Endothelial cell of umbilical vein (primary cell): ENCODE measurements around the gene CKS1B. TPM values are rescaled to one million over a fixed set of nuclear protein-coding genes. Genes with fewer than 3 reads are reported as not detected.

Source experiments
- BruUV-seq: library from RNA; stranded (reverse); fragments of 400-500 nt; replicated peaks from 2 replicates; lab custom pipeline; 2021; lab: Mats Ljungman, UMichigan
- CTCF ChIA-PET: fragments of 300-600, 350-600 bp; sonication (Branson Sonifier 250); formaldehyde crosslinking; loops from one replicate; lab custom pipeline; 2021; ENCODE audit warnings: antibody characterized with exemption, inconsistent platforms; lab: Charles Lee
- POLR2A ChIA-PET: fragments of 300-600, 350-600 bp; sonication (Branson Sonifier 250); formaldehyde crosslinking; loops from one replicate; lab custom pipeline; 2021; ENCODE audit warnings: antibody characterized with exemption, inconsistent platforms; lab: Charles Lee
- DNase-seq: peaks from one replicate; pipeline ENCODE4 v3.0.0-alpha.2; 2011; ENCODE audit warnings: low read depth, low spot score
- FAIRE-seq: peaks from 2 replicates; lab custom pipeline; 2011; peaks lifted over from hg19 to GRCh38; lab: Jason Lieb, UNC
- H2AFZ ChIP-seq: 2 replicates; pipeline ENCODE4 v1.6.0; 2012; ENCODE audit warnings: low read depth, low read length, control low read depth, inconsistent platforms
- H3K27ac ChIP-seq: 2 replicates; pipeline ENCODE4 v1.5.1; 2011; ENCODE audit warnings: low read depth, mild to moderate bottlenecking, control low read depth, low read length, moderate library complexity; ENCODE audit not compliant: insufficient read depth
- H3K27me3 ChIP-seq, 2 experiments: 2 replicates each; pipeline versions ENCODE4 v1.6.0 to v1.6.1; 2011; ENCODE audit warnings: low read length in 2 of 2, mixed read lengths in 1 of 2; ENCODE audit not compliant: control insufficient read depth in 2 of 2, insufficient read depth in 2 of 2
- H3K36me3 ChIP-seq, 2 experiments: 2 replicates in 1 of 2; 3 replicates in 1 of 2; pipeline ENCODE4 v1.5.1; 2011; ENCODE audit warnings: low read length in 2 of 2, mild to moderate bottlenecking in 1 of 2, moderate library complexity in 1 of 2; ENCODE audit not compliant: control insufficient read depth in 2 of 2, insufficient read depth in 2 of 2; ENCODE audit errors: extremely low read depth in 1 of 2
- H3K4me1 ChIP-seq: 3 replicates; pipeline ENCODE4 v1.5.1; 2011; ENCODE audit warnings: mild to moderate bottlenecking, low read length; ENCODE audit not compliant: control insufficient read depth, insufficient read depth; ENCODE audit errors: extremely low read depth
- H3K4me2 ChIP-seq: 2 replicates; pipeline ENCODE4 v1.6.1; 2011; ENCODE audit warnings: low read length, control low read depth, mixed read lengths; ENCODE audit not compliant: insufficient read depth
- H3K4me3 ChIP-seq, 3 experiments: fragments of 200-600 bp in 1 of 3; sonication (generic), shearing (Covaris generic) in 1 of 3; replicated peaks in 1 of 3; 2 replicates each; pipeline ENCODE4 v1.5.1; 2011 to 2016; ENCODE audit warnings: control low read depth in 3 of 3, low read length in 3 of 3, mild to moderate bottlenecking in 2 of 3, inconsistent platforms in 1 of 3, low read depth in 1 of 3, moderate library complexity in 1 of 3; ENCODE audit not compliant: insufficient read depth in 1 of 3
- H3K79me2 ChIP-seq: 2 replicates; pipeline ENCODE4 v1.6.0; 2012; ENCODE audit warnings: low read length, inconsistent platforms; ENCODE audit not compliant: control insufficient read depth, insufficient read depth
- H3K9ac ChIP-seq: replicated peaks from 2 replicates; pipeline ENCODE3; 2011; ENCODE audit warnings: low read length, control low read depth; ENCODE audit not compliant: insufficient read depth; ENCODE audit errors: extremely low read depth
- H3K9me1 ChIP-seq: replicated peaks from 3 replicates; pipeline ENCODE4 v1.6.0; 2011; ENCODE audit warnings: mild to moderate bottlenecking, low read length; ENCODE audit not compliant: control insufficient read depth, insufficient read depth; ENCODE audit errors: extremely low read depth
- H3K9me3 ChIP-seq: replicated peaks from 2 replicates; pipeline ENCODE4 v1.5.1; 2012; ENCODE audit warnings: low read length, inconsistent platforms; ENCODE audit not compliant: control insufficient read depth, insufficient read depth
- H4K20me1 ChIP-seq: replicated peaks from 2 replicates; pipeline ENCODE3; 2011; ENCODE audit warnings: mild to moderate bottlenecking, low read length; ENCODE audit not compliant: control insufficient read depth, insufficient read depth; ENCODE audit errors: extremely low read depth
- CTCF ChIP-seq, 2 donors: IDR thresholded peaks; 1 replicate in 1 of 2; 2 replicates in 1 of 2; pipeline ENCODE4 v1.5.1; 2011; ENCODE audit warnings: low read length in 2 of 2, mild to moderate bottlenecking in 2 of 2, moderate library complexity in 2 of 2, control low read depth in 1 of 2, inconsistent platforms in 1 of 2, low read depth in 1 of 2; ENCODE audit not compliant: insufficient read depth in 1 of 2; ENCODE audit errors: extremely low read depth in 1 of 2
- EZH2 ChIP-seq: IDR thresholded peaks from 2 replicates; pipeline ENCODE4 v1.6.1; 2012; ENCODE audit warnings: borderline replicate concordance, low read depth, mild to moderate bottlenecking, moderate library complexity, low read length, inconsistent platforms; ENCODE audit not compliant: severe bottlenecking
- FOS ChIP-seq: IDR thresholded peaks from 2 replicates; pipeline ENCODE4 v1.6.1; 2011; ENCODE audit warnings: mild to moderate bottlenecking, low read length, moderate library complexity, borderline replicate concordance; ENCODE audit not compliant: insufficient read depth
- GATA2 ChIP-seq: IDR thresholded peaks from 2 replicates; pipeline ENCODE4 v1.7.0; 2011; ENCODE audit warnings: low read depth, mild to moderate bottlenecking, moderate library complexity, mixed read lengths, low read length; ENCODE audit not compliant: insufficient read length, insufficient read depth
- JUN ChIP-seq: IDR thresholded peaks from 2 replicates; pipeline ENCODE4 v1.6.1; 2011; ENCODE audit warnings: borderline replicate concordance, low read depth; ENCODE audit not compliant: insufficient read length, insufficient read depth
- MAX ChIP-seq: IDR thresholded peaks from 2 replicates; pipeline ENCODE4 v1.6.1; 2011; ENCODE audit not compliant: insufficient read depth, insufficient read length
- MYC ChIP-seq: IDR thresholded peaks from one replicate; pipeline ENCODE4 v1.6.1; 2011; ENCODE audit warnings: mild to moderate bottlenecking, low read depth, low read length
- POLR2A ChIP-seq: IDR thresholded peaks from 2 replicates; pipeline ENCODE4 v1.6.1; 2012; ENCODE audit warnings: low read depth, mild to moderate bottlenecking, control low read depth, low read length
- POLR2AphosphoS5 ChIP-seq: IDR thresholded peaks from 2 replicates; pipeline ENCODE4 v1.6.1; 2012; ENCODE audit warnings: low read depth, mild to moderate bottlenecking, control low read depth, low read length, moderate library complexity; ENCODE audit not compliant: insufficient read depth
- dilution Hi-C: fragments of 300-500 bp; cut with MboI; formaldehyde crosslinking; loops from one replicate; pipeline ENCODE4 v1.15.0; 2019; ENCODE audit warnings: low sequenced_read_pairs; ENCODE audit not compliant: extremely low pct_ligation_motif_present
- intact Hi-C: fragments of 100-400 bp; cut with micrococcal nuclease; formaldehyde crosslinking; loops from one replicate; pipeline ENCODE4 v1.10.0; 2022
- polyA plus RNA-seq, 4 experiments: library from polyadenylated mRNA; depleted of rRNA in 3 of 4; stranded (reverse) in 3 of 4; unstranded in 1 of 4; fragments of >200 nt; gene quantifications; 2 replicates each; pipeline versions ENCODE4 v1.2.1 to v1.2.3, GENCODE V29; 2011 to 2012; ENCODE audit warnings: missing spikeins in 1 of 4
- total RNA-seq: library from RNA; stranded (reverse); gene quantifications from 2 replicates; pipeline ENCODE4 v1.2.3, GENCODE V29; 2021

The CKS1B gene
- total and polyA plus RNA-seq, 2 donors (not counting 3 experiments of a cell fraction or from before 2014, with no cell fraction given), result 126 to 280 TPM

- H2AFZ ChIP-seq, result no peak overlapping the region
These were observed 39.2 kb downstream of the CKS1B start for GRCh38 chr1:155013632-155014031.

GRCh38 chr1:155014709-155015508, 40.4 kb downstream of the CKS1B start:
- dilution Hi-C loops (no loop called here), intact Hi-C loops (loop anchor here (5.0 kb wide), 1 partner anchor 458 kb away; the partner anchor contains the start of gene UBE2Q1)
- TF ChIP-seq MAX (no peak), JUN (no peak), CTCF (IDR thresholded peaks at IDR 0.05; ENCODE audit: extremely low read depth in 1 of 2, insufficient read depth in 1 of 2, low read depth in 1 of 2, low read length in 2 of 2) (no peak), POLR2AphosphoS5 (no peak), POLR2A (no peak), EZH2 (no peak), FOS (no peak), GATA2 (no peak), MYC (no peak)
- no peaks in the 10 kb centered on the region for H3K27me3 ChIP-seq
- H3K4me3 ChIP-seq, result no peak overlapping the region
- no peaks in the 10 kb centered on the region for H3K79me2 ChIP-seq
- H3K27ac ChIP-seq, result no peak overlapping the region
- no peak overlapping the region for H3K9ac ChIP-seq
- H2AFZ ChIP-seq, result no peak overlapping the region
- POLR2A ChIA-PET, result no interaction called here
- no TSS peak for BruUV-seq
- peaks cover 9% of the 10 kb centered on the region for H3K4me1 ChIP-seq
- CTCF ChIA-PET, result interaction anchor here (0.6 to 6.4 kb wide), 10 partner anchors 9 to 71 kb away, joined by 3 to 87 read pairs (median 3); partner anchors contain the start of genes ADAM15, LENEP, PYGO2 and ZBTB7B
- no peaks in the 10 kb centered on the region for H3K9me3 ChIP-seq
- no peak overlapping the region for H3K4me2 ChIP-seq
- no peak for FAIRE-seq
- no peaks in the 10 kb centered on the region for H3K9me1 ChIP-seq
- peaks cover 0 to 19% of the 10 kb centered on the region in 2 experiments for H3K36me3 ChIP-seq
- no peak for DNase-seq
- H4K20me1 ChIP-seq, result no peaks in the 10 kb centered on the region

More at GRCh38 chr1:155013632-155014031, 39.2 kb downstream of the CKS1B start:
- intact Hi-C loops, result no loop called here
- Histone ChIP-seq H3K9me1 (no peaks in the 10 kb centered on the region), H4K20me1 (no peaks in the 10 kb centered on the region), H3K79me2 (no peaks in the 10 kb centered on the region), H3K9ac (no peak overlapping the region), H3K36me3 (peaks cover 0 to 19% of the 10 kb centered on the region in 2 experiments), H3K9me3 (no peaks in the 10 kb centered on the region), H3K4me1 (peaks cover 9% of the 10 kb centered on the region), H3K4me2 (no peak overlapping the region), H3K4me3 (no peak overlapping the region), H3K27ac (no peak overlapping the region), H3K27me3 (no peaks in the 10 kb centered on the region)
- FAIRE-seq (no peak), DNase-seq (no peak)
- no peak for TF ChIP-seq JUN
- no peak for TF ChIP-seq FOS
- CTCF ChIA-PET, result interaction anchor here (1.2 to 6.4 kb wide), 3 partner anchors 12 to 31 kb away, joined by 3 to 87 read pairs (median 4); partner anchors contain the start of gene ZBTB7B
- no TSS peak for BruUV-seq
- dilution Hi-C loops, result no loop called here
- POLR2A ChIA-PET, result no interaction called here
